MCF 10A (cell line): ENCODE data around the gene C19orf73. TPM values are rescaled to one million over a fixed set of nuclear protein-coding genes. Genes with fewer than 3 reads are reported as not detected.

Experiments
- BruUV-seq: library from RNA; stranded (reverse); fragments of 400-500 nt; replicated peaks from 2 replicates; lab custom pipeline; 2021; lab: Mats Ljungman, UMichigan
- CTCF ChIA-PET: fragments of 300-600 bp; sonication (Branson Sonifier 250); formaldehyde crosslinking; extraction: SDS; loops from one replicate; lab custom pipeline; 2021; ENCODE audit warnings: antibody characterized with exemption, inconsistent platforms; lab: Yijun Ruan, JAX
- POLR2A ChIA-PET: fragments of 300-600, 350-650 bp; sonication (Branson Sonifier 250); formaldehyde crosslinking; extraction: SDS; loops from one replicate; lab custom pipeline; 2020; ENCODE audit warnings: antibody characterized with exemption, inconsistent platforms; lab: Yijun Ruan, JAX
- DNase-seq: peaks from one replicate; pipeline ENCODE4 v3.0.0-alpha.2; 2018; ENCODE audit not compliant: unreplicated experiment
- H3K27ac Mint-ChIP-seq: one replicate; pipeline ENCODE4 v1.8.0; 2022; ENCODE audit warnings: mild to moderate bottlenecking, low read depth, mixed read lengths; ENCODE audit not compliant: unreplicated experiment
- H3K27me3 Mint-ChIP-seq: one replicate; pipeline ENCODE4 v1.8.0; 2022; ENCODE audit warnings: mixed read lengths; ENCODE audit not compliant: insufficient read depth, unreplicated experiment
- H3K36me3 Mint-ChIP-seq: one replicate; pipeline ENCODE4 v1.8.0; 2022; ENCODE audit warnings: mild to moderate bottlenecking, moderate library complexity, mixed read lengths; ENCODE audit not compliant: insufficient read depth, unreplicated experiment
- H3K4me1 Mint-ChIP-seq: one replicate; pipeline ENCODE4 v1.8.0; 2022; ENCODE audit warnings: mixed read lengths; ENCODE audit not compliant: insufficient read depth, unreplicated experiment
- H3K4me3 Mint-ChIP-seq: one replicate; pipeline ENCODE4 v1.8.0; 2022; ENCODE audit warnings: mild to moderate bottlenecking, moderate library complexity, mixed read lengths; ENCODE audit not compliant: unreplicated experiment
- H3K9me3 Mint-ChIP-seq: one replicate; pipeline ENCODE4 v1.8.0; 2022; ENCODE audit warnings: mixed read lengths; ENCODE audit not compliant: unreplicated experiment
- intact Hi-C: fragments of 100-400 bp; cut with micrococcal nuclease; formaldehyde crosslinking; loops from 2 replicates; pipeline ENCODE4 v1.14.1; 2022
- total RNA-seq: library from RNA; stranded (reverse); gene quantifications from 2 replicates; pipeline ENCODE4 v1.2.3, GENCODE V29; 2022
- TF ChIP-seq, protein P1 (sequence below): fragments of 200-600 bp; IDR thresholded peaks from one replicate; pipeline ENCODE4 v1.8.0; 2022; ENCODE audit warnings: antibody characterized with exemption, mild to moderate bottlenecking; ENCODE audit not compliant: unreplicated experiment

C19orf73 gene
- total RNA-seq, 1 experiment from 2014 or later: 3.2 TPM

DNA sequence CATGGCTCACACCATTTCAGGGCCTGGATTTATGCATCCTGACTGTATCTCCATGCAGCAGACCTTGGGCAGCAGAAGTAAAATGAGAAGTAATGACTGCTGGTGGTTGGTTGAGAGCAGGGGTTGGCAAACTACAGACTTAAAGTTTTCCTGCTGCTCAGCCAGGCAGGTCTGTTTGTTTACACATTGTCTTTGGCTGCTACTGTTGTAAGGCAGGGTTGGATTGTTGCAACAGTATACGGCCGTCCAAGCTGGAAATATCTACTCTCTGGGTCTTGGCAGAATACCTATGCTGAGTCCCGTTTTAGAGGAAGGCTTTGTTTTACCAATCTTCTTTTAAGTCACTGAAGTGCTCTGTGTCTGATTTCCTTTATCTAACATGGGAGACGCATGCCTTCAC, 20.1 kb downstream of the C19orf73 start:
- Mint-ChIP-seq H3K27ac (no peak overlapping the region), H3K4me1 (peaks cover 5% of the 10 kb centered on the region), H3K27me3 (no peaks in the 10 kb centered on the region), H3K36me3 (peaks cover 97% of the 10 kb centered on the region), H3K9me3 (no peaks in the 10 kb centered on the region), H3K4me3 (no peak overlapping the region)
- intact Hi-C loops: loop anchor here (1.0 kb wide), 1 partner anchor 47 kb away; no protein-coding TSS in a partner anchor
- TF ChIP-seq, protein P1, sequence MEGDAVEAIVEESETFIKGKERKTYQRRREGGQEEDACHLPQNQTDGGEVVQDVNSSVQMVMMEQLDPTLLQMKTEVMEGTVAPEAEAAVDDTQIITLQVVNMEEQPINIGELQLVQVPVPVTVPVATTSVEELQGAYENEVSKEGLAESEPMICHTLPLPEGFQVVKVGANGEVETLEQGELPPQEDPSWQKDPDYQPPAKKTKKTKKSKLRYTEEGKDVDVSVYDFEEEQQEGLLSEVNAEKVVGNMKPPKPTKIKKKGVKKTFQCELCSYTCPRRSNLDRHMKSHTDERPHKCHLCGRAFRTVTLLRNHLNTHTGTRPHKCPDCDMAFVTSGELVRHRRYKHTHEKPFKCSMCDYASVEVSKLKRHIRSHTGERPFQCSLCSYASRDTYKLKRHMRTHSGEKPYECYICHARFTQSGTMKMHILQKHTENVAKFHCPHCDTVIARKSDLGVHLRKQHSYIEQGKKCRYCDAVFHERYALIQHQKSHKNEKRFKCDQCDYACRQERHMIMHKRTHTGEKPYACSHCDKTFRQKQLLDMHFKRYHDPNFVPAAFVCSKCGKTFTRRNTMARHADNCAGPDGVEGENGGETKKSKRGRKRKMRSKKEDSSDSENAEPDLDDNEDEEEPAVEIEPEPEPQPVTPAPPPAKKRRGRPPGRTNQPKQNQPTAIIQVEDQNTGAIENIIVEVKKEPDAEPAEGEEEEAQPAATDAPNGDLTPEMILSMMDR: no peak
- CTCF ChIA-PET: interaction anchor here (0.7 to 2.7 kb wide), 20 partner anchors 8 to 148 kb away, joined by 3 to 29 read pairs (median 7); partner anchors contain the start of gene LIN7B
- no TSS peak for BruUV-seq
- DNase-seq: no peak
- POLR2A ChIA-PET: interaction anchor here (1.6 kb wide), 2 partner anchors 12 to 21 kb away, joined by 8 read pairs; partner anchors contain the start of gene PPFIA3

GRCh38 chr19:49097453-49098288, 21.3 kb downstream of the C19orf73 start:
- H3K9me3 Mint-ChIP-seq: no peaks in the 10 kb centered on the region
- no TSS peak for BruUV-seq
- CTCF ChIA-PET: interaction anchor here (0.5 to 2.7 kb wide), 46 partner anchors 9 to 507 kb away, joined by 3 to 29 read pairs (median 4); partner anchors contain the start of genes GYS1, LIN7B and RUVBL2
- intact Hi-C loops: loop anchor here (1.0 kb wide), 3 partner anchors 48 to 128 kb away; no protein-coding TSS in a partner anchor
- no peak overlapping the region for H3K4me3 Mint-ChIP-seq
- DNase-seq: peak; percentile 87
- TF ChIP-seq, protein P1: peak; percentile 96
- peaks cover 5% of the 10 kb centered on the region for H3K4me1 Mint-ChIP-seq
- peaks cover 100% of the 10 kb centered on the region for H3K36me3 Mint-ChIP-seq
- POLR2A ChIA-PET: interaction anchor here (0.6 to 1.6 kb wide), 8 partner anchors 11 to 769 kb away, joined by 3 to 8 read pairs (median 5); partner anchors contain the start of gene PPFIA3
- H3K27me3 Mint-ChIP-seq: no peaks in the 10 kb centered on the region
- no peak overlapping the region for H3K27ac Mint-ChIP-seq

- DNase-seq: no peak
- TF ChIP-seq, protein P1: no peak
- Mint-ChIP-seq H3K27me3 (no peaks in the 10 kb centered on the region), H3K27ac (no peak overlapping the region), H3K4me3 (no peak overlapping the region), H3K36me3 (peaks cover 100% of the 10 kb centered on the region), H3K9me3 (no peaks in the 10 kb centered on the region), H3K4me1 (peaks cover 5% of the 10 kb centered on the region)
- intact Hi-C loops: no loop called here
- no TSS peak for BruUV-seq
- CTCF ChIA-PET: interaction anchor here (0.5 to 1.9 kb wide), 10 partner anchors 12 to 349 kb away, joined by 3 to 11 read pairs (median 4); partner anchors contain the start of gene LIN7B
- POLR2A ChIA-PET: interaction anchor here (0.9 to 1.1 kb wide), 3 partner anchors 10 to 104 kb away, joined by 3 to 4 read pairs (median 3); no protein-coding TSS in a partner anchor
Measured at GRCh38 chr19:49094505-49095482, 24.1 kb downstream of the C19orf73 start.
